ENCODE measurements around the gene LAMTOR4.

The LAMTOR4 gene

GRCh38 chr7:100147278-100147677 is 1.4 kb upstream of the LAMTOR4 start:
- Histone ChIP-seq H2AFZ (ENCODE audit: low read length) (no peak overlapping the region), H3K36me3 (replicated peaks; ENCODE audit: insufficient read depth, low read length) (no peaks in the 10 kb centered on the region), H3K4me1 (ENCODE audit: low read length) (peaks cover 10% of the 10 kb centered on the region), H3K27ac (ENCODE audit: low read length) (no peak overlapping the region), H3K9me2 (replicated peaks; ENCODE audit: insufficient read depth, low read length) (no peaks in the 10 kb centered on the region), H4K20me1 (ENCODE audit: insufficient read depth, low read length) (no peaks in the 10 kb centered on the region), H3F3A (ENCODE audit: insufficient read depth, low read length) (peaks cover 14% of the 10 kb centered on the region; the same call in 1 of the 2 replicates), H3K4me3 (ENCODE audit: low read length) (no peak overlapping the region), H3K4me2 (ENCODE audit: low read depth, low read length) (no peak overlapping the region), H3K9ac (ENCODE audit: low read length) (no peak overlapping the region), H3K9me3 (replicated peaks; ENCODE audit: insufficient read depth, low read length) (no peaks in the 10 kb centered on the region), H3K27me3 (replicated peaks; ENCODE audit: insufficient read depth, low read length) (no peaks in the 10 kb centered on the region), H3K79me2 (ENCODE audit: low read length) (peaks cover 18% of the 10 kb centered on the region)
- no peak for DNase-seq
- no peak for TF ChIP-seq CTCF (IDR thresholded peaks at IDR 0.05; ENCODE audit: low read length)
- TF ChIP-seq EZH2phosphoT487 (IDR thresholded peaks at IDR 0.05; ENCODE audit: low read length): no peak
- TF ChIP-seq EZH2 (optimal IDR thresholded peaks at IDR 0.05; ENCODE audit: low read depth, low read length): no peak

GRCh38 chr7:100148225-100148558 is 526 bp upstream of the LAMTOR4 start:
- H3K27ac ChIP-seq (ENCODE audit: low read length): peak overlapping the region; percentile 6; the same call in 1 of the 2 replicates
- H3K9me3 ChIP-seq (replicated peaks; ENCODE audit: insufficient read depth, low read length): no peaks in the 10 kb centered on the region
- peak overlapping the region; percentile 81 for H2AFZ ChIP-seq (ENCODE audit: low read length)
- H3F3A ChIP-seq (ENCODE audit: insufficient read depth, low read length): peaks cover 17% of the 10 kb centered on the region; the same call in 1 of the 2 replicates
- H3K36me3 ChIP-seq (replicated peaks; ENCODE audit: insufficient read depth, low read length): no peaks in the 10 kb centered on the region
- H3K9ac ChIP-seq (ENCODE audit: low read length): peak overlapping the region; percentile 30; the same call in 1 of the 2 replicates
- peak overlapping the region; percentile 54 for H3K4me3 ChIP-seq (ENCODE audit: low read length)
- peak overlapping the region; percentile 73 for H3K4me2 ChIP-seq (ENCODE audit: low read depth, low read length)
- no peak for DNase-seq
- no peaks in the 10 kb centered on the region for H3K9me2 ChIP-seq (replicated peaks; ENCODE audit: insufficient read depth, low read length)
- peaks cover 10% of the 10 kb centered on the region for H3K4me1 ChIP-seq (ENCODE audit: low read length)
- no peaks in the 10 kb centered on the region for H3K27me3 ChIP-seq (replicated peaks; ENCODE audit: insufficient read depth, low read length)
- TF ChIP-seq CTCF (IDR thresholded peaks at IDR 0.05; ENCODE audit: low read length): no peak
- no peak for TF ChIP-seq EZH2phosphoT487 (IDR thresholded peaks at IDR 0.05; ENCODE audit: low read length)
- TF ChIP-seq EZH2 (optimal IDR thresholded peaks at IDR 0.05; ENCODE audit: low read depth, low read length): no peak
- peaks cover 18% of the 10 kb centered on the region for H3K79me2 ChIP-seq (ENCODE audit: low read length)
- no peaks in the 10 kb centered on the region for H4K20me1 ChIP-seq (ENCODE audit: insufficient read depth, low read length)

GRCh38 chr7:100152404-100152803 is 3.7 kb downstream of the LAMTOR4 start:
- Histone ChIP-seq H2AFZ (ENCODE audit: low read length) (no peak overlapping the region), H3F3A (ENCODE audit: insufficient read depth, low read length) (peaks cover 17% of the 10 kb centered on the region), H3K79me2 (ENCODE audit: low read length) (peaks cover 35% of the 10 kb centered on the region), H3K36me3 (replicated peaks; ENCODE audit: insufficient read depth, low read length) (no peaks in the 10 kb centered on the region), H3K9me2 (replicated peaks; ENCODE audit: insufficient read depth, low read length) (no peaks in the 10 kb centered on the region), H3K4me3 (ENCODE audit: low read length) (no peak overlapping the region), H3K9ac (ENCODE audit: low read length) (no peak overlapping the region), H3K27ac (ENCODE audit: low read length) (no peak overlapping the region), H3K4me2 (ENCODE audit: low read depth, low read length) (no peak overlapping the region), H3K27me3 (replicated peaks; ENCODE audit: insufficient read depth, low read length) (no peaks in the 10 kb centered on the region), H3K9me3 (replicated peaks; ENCODE audit: insufficient read depth, low read length) (no peaks in the 10 kb centered on the region), H3K4me1 (ENCODE audit: low read length) (peaks cover 14% of the 10 kb centered on the region), H4K20me1 (ENCODE audit: insufficient read depth, low read length) (no peaks in the 10 kb centered on the region)
- DNase-seq: no peak
- TF ChIP-seq CTCF (IDR thresholded peaks at IDR 0.05; ENCODE audit: low read length) (no peak), EZH2 (optimal IDR thresholded peaks at IDR 0.05; ENCODE audit: low read depth, low read length) (no peak), EZH2phosphoT487 (IDR thresholded peaks at IDR 0.05; ENCODE audit: low read length) (no peak)

All from MM.1S (cell line).